Endodermal cell (in vitro differentiated cells): ENCODE results near the gene AFF1. TPM values are rescaled to one million over a fixed set of nuclear protein-coding genes. Genes with fewer than 3 reads are reported as not detected.

Experiments
- DNase-seq: peaks from one replicate; pipeline ENCODE4 v3.0.0-alpha.2; 2017
- H3K27ac ChIP-seq: 2 replicates; pipeline ENCODE4 v1.5.1; 2013; ENCODE audit warnings: mild to moderate bottlenecking, low read depth, low read length, moderate library complexity
- H3K27me3 ChIP-seq: 2 replicates; pipeline ENCODE4 v1.6.1; 2013; ENCODE audit warnings: mild to moderate bottlenecking, low read length, moderate library complexity; ENCODE audit not compliant: insufficient read depth, control insufficient read depth, poor library complexity, severe bottlenecking
- H3K36me3 ChIP-seq: 2 replicates; pipeline ENCODE4 v1.7.0; 2013; ENCODE audit warnings: mild to moderate bottlenecking, low read length, moderate library complexity; ENCODE audit not compliant: control insufficient read depth, insufficient read depth
- H3K4me1 ChIP-seq: one replicate; pipeline ENCODE4 v1.7.0; 2013; ENCODE audit warnings: low read length; ENCODE audit not compliant: control insufficient read depth, insufficient read depth
- H3K4me3 ChIP-seq: 2 replicates; pipeline ENCODE4 v1.5.1; 2013; ENCODE audit warnings: mild to moderate bottlenecking, low read length, moderate library complexity
- H3K9ac ChIP-seq: 2 replicates; pipeline ENCODE4 v1.6.1; 2013; ENCODE audit warnings: mild to moderate bottlenecking, low read length, moderate library complexity; ENCODE audit not compliant: poor library complexity, severe bottlenecking; ENCODE audit errors: extremely low read depth
- H3K9me3 ChIP-seq: 2 replicates; pipeline ENCODE4 v1.6.1; 2013; ENCODE audit warnings: mild to moderate bottlenecking, low read length, moderate library complexity; ENCODE audit not compliant: control insufficient read depth
- H3K27ac Mint-ChIP-seq: 2 replicates; pipeline ENCODE4 v1.8.0; 2020; ENCODE audit warnings: mixed read lengths
- H3K27me3 Mint-ChIP-seq: 2 replicates; pipeline ENCODE4 v1.8.0; 2021; ENCODE audit warnings: mild to moderate bottlenecking, mixed read lengths; ENCODE audit not compliant: insufficient read depth
- H3K36me3 Mint-ChIP-seq: 2 replicates; pipeline ENCODE4 v1.8.0; 2020; ENCODE audit warnings: low read depth, mixed read lengths
- H3K4me1 Mint-ChIP-seq: 2 replicates; pipeline ENCODE4 v1.8.0; 2020; ENCODE audit warnings: mixed read lengths
- H3K4me3 Mint-ChIP-seq: 2 replicates; pipeline ENCODE4 v1.8.0; 2020; ENCODE audit warnings: mild to moderate bottlenecking, moderate library complexity, mixed read lengths
- H3K9me3 Mint-ChIP-seq: 2 replicates; pipeline ENCODE4 v1.8.0; 2020; ENCODE audit warnings: mild to moderate bottlenecking, mixed read lengths
- CTCF ChIP-seq: fragments of 200-600 bp; sonication (generic); conservative IDR thresholded peaks from 2 replicates; pipeline ENCODE4 v1.5.0; 2021; ENCODE audit warnings: antibody characterized with exemption, mild to moderate bottlenecking
- WGBS, 2 experiments: methylation state at CpG; one replicate each; pipeline versions ENCODE4 v1.1.5 to v1.1.7; 2013; ENCODE audit warnings: missing lambda C conversion rate in 2 of 2, mixed read lengths in 1 of 2; ENCODE audit not compliant: insufficient coverage in 1 of 2, insufficient read length in 1 of 2; 5-methylcytosine and 5-hydroxymethylcytosine counted together
- total RNA-seq, 2 donors: library from RNA; stranded (reverse); fragmentation: NEBNext Ultra II Directional in 1 of 2; extraction: Animal tissue kit (Norgen Biotek cat#: 25700) in 1 of 2; gene quantifications; 2 replicates in 1 of 2; 3 replicates in 1 of 2; pipeline ENCODE4 v1.2.1, GENCODE V29; 2021

Gene AFF1
- total RNA-seq, 2 donors from 2014 or later, result 134 to 171 TPM

- no peak for TF ChIP-seq CTCF
- no peaks in the 10 kb centered on the region for H3K9me3 ChIP-seq
- WGBS, 2 experiments, result 96 to 97% methylated on average over 6 to 8 of the region's 8 CpGs
- Mint-ChIP-seq H3K27ac (no peak overlapping the region), H3K36me3 (peaks cover 62% of the 10 kb centered on the region), H3K9me3 (no peaks in the 10 kb centered on the region), H3K27me3 (no peaks in the 10 kb centered on the region), H3K4me1 (peaks cover 20% of the 10 kb centered on the region), H3K4me3 (no peak overlapping the region)
- H3K4me1 ChIP-seq, result no peaks in the 10 kb centered on the region
- no peak for DNase-seq
- no peaks in the 10 kb centered on the region for H3K27me3 ChIP-seq
- H3K36me3 ChIP-seq, result peaks cover 84% of the 10 kb centered on the region
- H3K9ac ChIP-seq, result no peak overlapping the region
- no peak overlapping the region for H3K4me3 ChIP-seq
- H3K27ac ChIP-seq, result no peak overlapping the region
Measured at GRCh38 chr4:87088186-87088585, 153.4 kb downstream of the AFF1 start.

DNA sequence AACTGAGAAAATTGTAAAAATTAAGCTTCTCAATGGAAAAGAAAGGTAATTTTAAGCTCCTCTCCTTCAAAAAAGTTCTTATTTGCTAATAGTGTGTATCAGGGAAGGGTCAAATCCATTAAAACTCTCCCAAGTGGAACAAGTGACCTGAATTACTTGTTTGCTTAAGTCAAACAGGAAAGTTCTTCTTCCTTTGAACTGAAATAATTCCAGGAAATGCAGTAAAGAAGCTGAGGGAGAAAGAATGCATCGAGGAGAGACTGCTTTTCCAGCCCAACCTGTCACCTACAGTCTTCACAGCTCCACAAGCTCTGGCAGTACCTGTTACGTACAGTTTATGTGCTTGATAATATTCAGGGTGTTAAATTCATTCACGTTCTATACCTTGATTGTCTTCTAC, 154.6 kb downstream of the AFF1 start:
- no peak for TF ChIP-seq CTCF
- H3K9me3 Mint-ChIP-seq, result no peaks in the 10 kb centered on the region

GRCh38 chr4:87090305-87090704, 155.5 kb downstream of the AFF1 start:
- no peak for DNase-seq
- no peak for TF ChIP-seq CTCF
- no peak overlapping the region for H3K4me3 ChIP-seq
- Mint-ChIP-seq H3K4me1 (peaks cover 19% of the 10 kb centered on the region), H3K9me3 (no peaks in the 10 kb centered on the region), H3K36me3 (peaks cover 66% of the 10 kb centered on the region), H3K27me3 (no peaks in the 10 kb centered on the region), H3K4me3 (no peak overlapping the region), H3K27ac (no peak overlapping the region)
- no peaks in the 10 kb centered on the region for H3K9me3 ChIP-seq
- peaks cover 85% of the 10 kb centered on the region for H3K36me3 ChIP-seq
- H3K27ac ChIP-seq, result no peak overlapping the region
- 100% methylated on average over 1 of the region's 3 CpGs; no CpG with 5 or more reads in 1 of the 2 experiments for WGBS, 2 experiments
- no peak overlapping the region for H3K9ac ChIP-seq
- no peaks in the 10 kb centered on the region for H3K27me3 ChIP-seq
- H3K4me1 ChIP-seq, result no peaks in the 10 kb centered on the region

More for the DNA sequence above, 154.6 kb downstream of the AFF1 start:
- no peaks in the 10 kb centered on the region for H3K4me1 ChIP-seq
- WGBS, 2 experiments, result 95 to 100% methylated on average over 1 to 3 of the region's 3 CpGs
- no peak overlapping the region for H3K27ac ChIP-seq
- no peak overlapping the region for H3K4me3 ChIP-seq
- H3K9me3 ChIP-seq, result no peaks in the 10 kb centered on the region
- H3K36me3 Mint-ChIP-seq, result peaks cover 65% of the 10 kb centered on the region
- H3K36me3 ChIP-seq, result peaks cover 84% of the 10 kb centered on the region
- H3K27ac Mint-ChIP-seq, result no peak overlapping the region
- no peak overlapping the region for H3K4me3 Mint-ChIP-seq
- H3K4me1 Mint-ChIP-seq, result peaks cover 23% of the 10 kb centered on the region
- no peaks in the 10 kb centered on the region for H3K27me3 Mint-ChIP-seq
- no peaks in the 10 kb centered on the region for H3K27me3 ChIP-seq
- H3K9ac ChIP-seq, result no peak overlapping the region
- no peak for DNase-seq
